Activated gamma-delta T cell treated with anti-CD3 and anti-CD28 coated beads, Interleukin-2, amount 50 U/mL, for 16 hours (primary cell): ENCODE measurements around the gene DIP2A.
A peak's percentile ranks its signal among the peaks of the same experiment; 100 is the strongest.

Experiments
- DNase-seq: peaks from one replicate; pipeline ENCODE4 v3.0.0-alpha.2; 2020; ENCODE audit warnings: low read depth

DIP2A gene

GRCh38 chr21:46538262-46538661 lies 79.6 kb downstream of the DIP2A start:
- no peak for DNase-seq

- no peak for DNase-seq
Observed at GRCh38 chr21:46538851-46539666, 80.4 kb downstream of the DIP2A start.

- no peak for DNase-seq
Observed at GRCh38 chr21:46540087-46540710, 81.5 kb downstream of the DIP2A start.

- DNase-seq = no peak
Observed at GRCh38 chr21:46542588-46543124, 84.0 kb downstream of the DIP2A start.

- DNase-seq = no peak
Observed at GRCh38 chr21:46543306-46543705, 84.6 kb downstream of the DIP2A start.

- no peak for DNase-seq
Observed at GRCh38 chr21:46544003-46544402, 85.3 kb downstream of the DIP2A start.

- DNase-seq = no peak
Observed at GRCh38 chr21:46544824-46545223, 86.1 kb downstream of the DIP2A start.

GRCh38 chr21:46545363-46545762 lies 86.7 kb downstream of the DIP2A start:
- DNase-seq = no peak

- DNase-seq = no peak
Observed at GRCh38 chr21:46545911-46546310, 87.2 kb downstream of the DIP2A start.

- DNase-seq = no peak
Observed at GRCh38 chr21:46546799-46547198, 88.1 kb downstream of the DIP2A start.

GRCh38 chr21:46549650-46550049 lies 91.0 kb downstream of the DIP2A start:
- no peak for DNase-seq

GRCh38 chr21:46550116-46550941 lies 91.6 kb downstream of the DIP2A start:
- peak; percentile 49 for DNase-seq

- DNase-seq = peak; percentile 39
Observed at GRCh38 chr21:46551636-46552241, 93.0 kb downstream of the DIP2A start.

GRCh38 chr21:46552274-46552673 lies 93.6 kb downstream of the DIP2A start:
- no peak for DNase-seq

- DNase-seq = no peak
Observed at GRCh38 chr21:46552865-46553379, 94.2 kb downstream of the DIP2A start.

- DNase-seq = no peak
Observed at GRCh38 chr21:46553993-46554392, 95.3 kb downstream of the DIP2A start.

GRCh38 chr21:46554431-46555224 lies 95.9 kb downstream of the DIP2A start:
- DNase-seq = no peak

GRCh38 chr21:46555225-46555617 lies 96.5 kb downstream of the DIP2A start:
- no peak for DNase-seq

GRCh38 chr21:46555678-46556077 lies 97.0 kb downstream of the DIP2A start:
- no peak for DNase-seq

- no peak for DNase-seq
Observed at GRCh38 chr21:46556802-46557201, 98.1 kb downstream of the DIP2A start.

GRCh38 chr21:46557469-46557868 lies 98.8 kb downstream of the DIP2A start:
- DNase-seq = no peak
